HEK293 (cell line): ENCODE results near the gene MEST.
"Not testable (repeated sequence)": the region's sequence is repeated elsewhere in the genome, so short reads cannot be mapped to it uniquely, and the experiment has no call there.

ENCODE experiments used
- CTCF ChIA-PET: fragments of 350-600 bp; formaldehyde crosslinking; extraction: SDS; loops from one replicate; lab custom pipeline; 2021; ENCODE audit warnings: antibody characterized with exemption; lab: Yijun Ruan, JAX
- POLR2A ChIA-PET: fragments of 300-600 bp; formaldehyde crosslinking; extraction: SDS; loops from one replicate; lab custom pipeline; 2020; ENCODE audit warnings: antibody characterized with exemption, inconsistent platforms; lab: Yijun Ruan, JAX
- H3K27ac ChIP-seq: fragments of 200-500 bp; sonication (Bioruptor generic); 2 replicates; pipeline ENCODE4 v1.5.1; 2014; ENCODE audit warnings: low read depth, low read length, control low read depth, inconsistent platforms; ENCODE audit errors: extremely low read depth
- H3K36me3 ChIP-seq, 2 experiments: fragments of 200-500 bp in 1 of 2; sonication (Bioruptor generic) in 1 of 2; 1 replicate in 1 of 2; 2 replicates in 1 of 2; pipeline ENCODE4 v1.5.1; 2014 to 2017; ENCODE audit warnings: inconsistent platforms in 2 of 2, low read length in 2 of 2; ENCODE audit not compliant: control insufficient read depth in 2 of 2, insufficient read depth in 1 of 2
- H3K4me1 ChIP-seq: fragments of 200-500 bp; sonication (Bioruptor generic); 2 replicates; pipeline ENCODE4 v1.5.1; 2014; ENCODE audit warnings: mild to moderate bottlenecking, low read length, inconsistent platforms; ENCODE audit not compliant: control insufficient read depth, insufficient read depth
- H3K4me3 ChIP-seq: 2 replicates; pipeline ENCODE4 v1.5.1; 2011; ENCODE audit warnings: low read depth, mild to moderate bottlenecking, control low read depth, low read length, moderate library complexity
- H3K9me3 ChIP-seq: fragments of 200-500 bp; sonication (Bioruptor generic); 2 replicates; pipeline ENCODE4 v1.5.1; 2014; ENCODE audit warnings: low read depth, low read length, inconsistent platforms; ENCODE audit not compliant: control insufficient read depth, insufficient read depth
- EGR2 ChIP-seq: fragments of 450-650 bp; formaldehyde crosslinking; IDR thresholded peaks from 2 replicates; pipeline ENCODE4 v1.5.1; 2016; ENCODE audit warnings: low read depth, missing biosample characterization, missing genetic modification characterization
- TRIM28 ChIP-seq: IDR thresholded peaks from 2 replicates; pipeline ENCODE4 v1.6.1; 2011; ENCODE audit warnings: low read length, control low read depth, borderline replicate concordance
- YY1 ChIP-seq: fragments of 450-650 bp; formaldehyde crosslinking; IDR thresholded peaks from 2 replicates; pipeline ENCODE4 v1.5.1; 2018; ENCODE audit warnings: missing biosample characterization, missing genetic modification characterization
- ZFP3 ChIP-seq: fragments of 450-650 bp; formaldehyde crosslinking; IDR thresholded peaks from 2 replicates; pipeline ENCODE4 v1.5.1; 2016; ENCODE audit warnings: low read depth, missing biosample characterization, missing genetic modification characterization
- ZNF146 ChIP-seq: fragments of 450-650 bp; formaldehyde crosslinking; IDR thresholded peaks from 2 replicates; pipeline ENCODE4 v1.5.1; 2016; ENCODE audit warnings: missing biosample characterization, missing genetic modification characterization
- ZNF211 ChIP-seq: fragments of 450-650 bp; formaldehyde crosslinking; IDR thresholded peaks from 2 replicates; pipeline ENCODE4 v1.5.1; 2016; ENCODE audit warnings: low read depth, missing biosample characterization, missing genetic modification characterization
- ZNF391 ChIP-seq: fragments of 450-650 bp; formaldehyde crosslinking; IDR thresholded peaks from 2 replicates; pipeline ENCODE4 v1.5.1; 2016; ENCODE audit warnings: low read depth, missing biosample characterization, missing genetic modification characterization, borderline replicate concordance
- ZNF596 ChIP-seq: fragments of 450-650 bp; IDR thresholded peaks from 2 replicates; pipeline ENCODE4 v1.5.0; 2018; ENCODE audit warnings: missing biosample characterization, mild to moderate bottlenecking, missing genetic modification characterization, moderate library complexity
- ZNF624 ChIP-seq: fragments of 450-650 bp; formaldehyde crosslinking; IDR thresholded peaks from 2 replicates; pipeline ENCODE4 v1.5.1; 2017; ENCODE audit warnings: missing biosample characterization, missing genetic modification characterization
- ZNF629 ChIP-seq: fragments of 450-650 bp; formaldehyde crosslinking; IDR thresholded peaks from 2 replicates; pipeline ENCODE4 v1.5.1; 2017; ENCODE audit warnings: missing biosample characterization, missing genetic modification characterization
- ZNF76 ChIP-seq: fragments of 450-650 bp; formaldehyde crosslinking; IDR thresholded peaks from 2 replicates; pipeline ENCODE4; 2016; ENCODE audit warnings: low read depth, missing biosample characterization, missing genetic modification characterization, borderline replicate concordance
- ZSCAN30 ChIP-seq: fragments of 450-650 bp; IDR thresholded peaks from 2 replicates; pipeline ENCODE4 v1.5.1; 2018; ENCODE audit warnings: missing biosample characterization, mild to moderate bottlenecking, missing genetic modification characterization, moderate library complexity
- TF ChIP-seq, protein P1 (sequence below): fragments of 450-650 bp; formaldehyde crosslinking; IDR thresholded peaks from 2 replicates; pipeline ENCODE4 v1.5.1; 2016; ENCODE audit warnings: missing biosample characterization, missing genetic modification characterization
- TF ChIP-seq, protein P2 (sequence below): fragments of 450-650 bp; formaldehyde crosslinking; IDR thresholded peaks from 2 replicates; pipeline ENCODE4 v1.5.1; 2016; ENCODE audit warnings: missing biosample characterization, missing genetic modification characterization, borderline replicate concordance
- TF ChIP-seq, protein P3 (sequence below): fragments of 450-650 bp; formaldehyde crosslinking; conservative IDR thresholded peaks from 2 replicates; pipeline ENCODE4 v1.5.1; 2016; ENCODE audit warnings: low read depth, missing biosample characterization, missing genetic modification characterization
- TF ChIP-seq, protein P4 (sequence below): fragments of 450-650 bp; formaldehyde crosslinking; IDR thresholded peaks from 2 replicates; pipeline ENCODE4 v1.5.0; 2017; ENCODE audit warnings: missing biosample characterization, missing genetic modification characterization, borderline replicate concordance
- TF ChIP-seq, protein P5 (sequence below): fragments of 450-650 bp; formaldehyde crosslinking; IDR thresholded peaks from 2 replicates; pipeline ENCODE4 v1.5.1; 2016; ENCODE audit warnings: missing biosample characterization, missing genetic modification characterization

The MEST gene

DNA sequence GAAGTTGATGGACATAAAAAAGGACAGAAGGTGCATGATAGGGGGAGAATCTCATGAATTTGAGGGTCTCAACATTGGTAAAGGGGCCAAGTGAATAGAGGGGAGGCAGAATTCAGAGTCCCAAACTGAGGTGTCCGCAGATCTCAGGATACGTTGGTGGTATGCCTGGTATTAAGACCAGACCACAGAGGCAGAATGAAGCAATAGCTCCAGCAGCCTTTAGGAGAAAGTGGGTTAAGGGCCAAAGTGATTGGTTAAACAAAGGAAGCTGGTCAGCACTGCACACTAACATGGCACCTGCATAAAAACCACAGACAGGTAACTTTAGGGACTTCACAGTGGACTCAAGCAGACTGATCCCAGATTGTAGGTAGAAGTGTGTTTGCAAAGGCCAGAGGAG is 37.5 kb downstream of the MEST start (continued):
- TF ChIP-seq, protein P1, sequence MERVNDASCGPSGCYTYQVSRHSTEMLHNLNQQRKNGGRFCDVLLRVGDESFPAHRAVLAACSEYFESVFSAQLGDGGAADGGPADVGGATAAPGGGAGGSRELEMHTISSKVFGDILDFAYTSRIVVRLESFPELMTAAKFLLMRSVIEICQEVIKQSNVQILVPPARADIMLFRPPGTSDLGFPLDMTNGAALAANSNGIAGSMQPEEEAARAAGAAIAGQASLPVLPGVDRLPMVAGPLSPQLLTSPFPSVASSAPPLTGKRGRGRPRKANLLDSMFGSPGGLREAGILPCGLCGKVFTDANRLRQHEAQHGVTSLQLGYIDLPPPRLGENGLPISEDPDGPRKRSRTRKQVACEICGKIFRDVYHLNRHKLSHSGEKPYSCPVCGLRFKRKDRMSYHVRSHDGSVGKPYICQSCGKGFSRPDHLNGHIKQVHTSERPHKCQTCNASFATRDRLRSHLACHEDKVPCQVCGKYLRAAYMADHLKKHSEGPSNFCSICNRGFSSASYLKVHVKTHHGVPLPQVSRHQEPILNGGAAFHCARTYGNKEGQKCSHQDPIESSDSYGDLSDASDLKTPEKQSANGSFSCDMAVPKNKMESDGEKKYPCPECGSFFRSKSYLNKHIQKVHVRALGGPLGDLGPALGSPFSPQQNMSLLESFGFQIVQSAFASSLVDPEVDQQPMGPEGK: no peak
- no peak for TF ChIP-seq ZNF629 (tag by site-specific recombination)
- no peak for TF ChIP-seq ZFP3 (tag by site-specific recombination)
- TF ChIP-seq ZNF624 (tag by site-specific recombination): no peak
- TF ChIP-seq, protein P2, sequence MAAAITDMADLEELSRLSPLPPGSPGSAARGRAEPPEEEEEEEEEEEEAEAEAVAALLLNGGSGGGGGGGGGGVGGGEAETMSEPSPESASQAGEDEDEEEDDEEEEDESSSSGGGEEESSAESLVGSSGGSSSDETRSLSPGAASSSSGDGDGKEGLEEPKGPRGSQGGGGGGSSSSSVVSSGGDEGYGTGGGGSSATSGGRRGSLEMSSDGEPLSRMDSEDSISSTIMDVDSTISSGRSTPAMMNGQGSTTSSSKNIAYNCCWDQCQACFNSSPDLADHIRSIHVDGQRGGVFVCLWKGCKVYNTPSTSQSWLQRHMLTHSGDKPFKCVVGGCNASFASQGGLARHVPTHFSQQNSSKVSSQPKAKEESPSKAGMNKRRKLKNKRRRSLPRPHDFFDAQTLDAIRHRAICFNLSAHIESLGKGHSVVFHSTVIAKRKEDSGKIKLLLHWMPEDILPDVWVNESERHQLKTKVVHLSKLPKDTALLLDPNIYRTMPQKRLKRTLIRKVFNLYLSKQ (tag by site-specific recombination): no peak
- TF ChIP-seq ZNF596 (tag by site-specific recombination): no peak
- TF ChIP-seq, protein P3, sequence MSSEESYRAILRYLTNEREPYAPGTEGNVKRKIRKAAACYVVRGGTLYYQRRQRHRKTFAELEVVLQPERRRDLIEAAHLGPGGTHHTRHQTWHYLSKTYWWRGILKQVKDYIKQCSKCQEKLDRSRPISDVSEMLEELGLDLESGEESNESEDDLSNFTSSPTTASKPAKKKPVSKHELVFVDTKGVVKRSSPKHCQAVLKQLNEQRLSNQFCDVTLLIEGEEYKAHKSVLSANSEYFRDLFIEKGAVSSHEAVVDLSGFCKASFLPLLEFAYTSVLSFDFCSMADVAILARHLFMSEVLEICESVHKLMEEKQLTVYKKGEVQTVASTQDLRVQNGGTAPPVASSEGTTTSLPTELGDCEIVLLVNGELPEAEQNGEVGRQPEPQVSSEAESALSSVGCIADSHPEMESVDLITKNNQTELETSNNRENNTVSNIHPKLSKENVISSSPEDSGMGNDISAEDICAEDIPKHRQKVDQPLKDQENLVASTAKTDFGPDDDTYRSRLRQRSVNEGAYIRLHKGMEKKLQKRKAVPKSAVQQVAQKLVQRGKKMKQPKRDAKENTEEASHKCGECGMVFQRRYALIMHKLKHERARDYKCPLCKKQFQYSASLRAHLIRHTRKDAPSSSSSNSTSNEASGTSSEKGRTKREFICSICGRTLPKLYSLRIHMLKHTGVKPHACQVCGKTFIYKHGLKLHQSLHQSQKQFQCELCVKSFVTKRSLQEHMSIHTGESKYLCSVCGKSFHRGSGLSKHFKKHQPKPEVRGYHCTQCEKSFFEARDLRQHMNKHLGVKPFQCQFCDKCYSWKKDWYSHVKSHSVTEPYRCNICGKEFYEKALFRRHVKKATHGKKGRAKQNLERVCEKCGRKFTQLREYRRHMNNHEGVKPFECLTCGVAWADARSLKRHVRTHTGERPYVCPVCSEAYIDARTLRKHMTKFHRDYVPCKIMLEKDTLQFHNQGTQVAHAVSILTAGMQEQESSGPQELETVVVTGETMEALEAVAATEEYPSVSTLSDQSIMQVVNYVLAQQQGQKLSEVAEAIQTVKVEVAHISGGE (tag by site-specific recombination): no peak
- TF ChIP-seq, protein P4, sequence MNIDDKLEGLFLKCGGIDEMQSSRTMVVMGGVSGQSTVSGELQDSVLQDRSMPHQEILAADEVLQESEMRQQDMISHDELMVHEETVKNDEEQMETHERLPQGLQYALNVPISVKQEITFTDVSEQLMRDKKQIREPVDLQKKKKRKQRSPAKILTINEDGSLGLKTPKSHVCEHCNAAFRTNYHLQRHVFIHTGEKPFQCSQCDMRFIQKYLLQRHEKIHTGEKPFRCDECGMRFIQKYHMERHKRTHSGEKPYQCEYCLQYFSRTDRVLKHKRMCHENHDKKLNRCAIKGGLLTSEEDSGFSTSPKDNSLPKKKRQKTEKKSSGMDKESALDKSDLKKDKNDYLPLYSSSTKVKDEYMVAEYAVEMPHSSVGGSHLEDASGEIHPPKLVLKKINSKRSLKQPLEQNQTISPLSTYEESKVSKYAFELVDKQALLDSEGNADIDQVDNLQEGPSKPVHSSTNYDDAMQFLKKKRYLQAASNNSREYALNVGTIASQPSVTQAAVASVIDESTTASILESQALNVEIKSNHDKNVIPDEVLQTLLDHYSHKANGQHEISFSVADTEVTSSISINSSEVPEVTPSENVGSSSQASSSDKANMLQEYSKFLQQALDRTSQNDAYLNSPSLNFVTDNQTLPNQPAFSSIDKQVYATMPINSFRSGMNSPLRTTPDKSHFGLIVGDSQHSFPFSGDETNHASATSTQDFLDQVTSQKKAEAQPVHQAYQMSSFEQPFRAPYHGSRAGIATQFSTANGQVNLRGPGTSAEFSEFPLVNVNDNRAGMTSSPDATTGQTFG (tag by site-specific recombination): no peak
- no peak for TF ChIP-seq ZNF146 (tag by site-specific recombination)
- no peak for TF ChIP-seq EGR2 (tag by site-specific recombination)
- TF ChIP-seq ZNF391 (tag by site-specific recombination): no peak
- TF ChIP-seq, protein P5, sequence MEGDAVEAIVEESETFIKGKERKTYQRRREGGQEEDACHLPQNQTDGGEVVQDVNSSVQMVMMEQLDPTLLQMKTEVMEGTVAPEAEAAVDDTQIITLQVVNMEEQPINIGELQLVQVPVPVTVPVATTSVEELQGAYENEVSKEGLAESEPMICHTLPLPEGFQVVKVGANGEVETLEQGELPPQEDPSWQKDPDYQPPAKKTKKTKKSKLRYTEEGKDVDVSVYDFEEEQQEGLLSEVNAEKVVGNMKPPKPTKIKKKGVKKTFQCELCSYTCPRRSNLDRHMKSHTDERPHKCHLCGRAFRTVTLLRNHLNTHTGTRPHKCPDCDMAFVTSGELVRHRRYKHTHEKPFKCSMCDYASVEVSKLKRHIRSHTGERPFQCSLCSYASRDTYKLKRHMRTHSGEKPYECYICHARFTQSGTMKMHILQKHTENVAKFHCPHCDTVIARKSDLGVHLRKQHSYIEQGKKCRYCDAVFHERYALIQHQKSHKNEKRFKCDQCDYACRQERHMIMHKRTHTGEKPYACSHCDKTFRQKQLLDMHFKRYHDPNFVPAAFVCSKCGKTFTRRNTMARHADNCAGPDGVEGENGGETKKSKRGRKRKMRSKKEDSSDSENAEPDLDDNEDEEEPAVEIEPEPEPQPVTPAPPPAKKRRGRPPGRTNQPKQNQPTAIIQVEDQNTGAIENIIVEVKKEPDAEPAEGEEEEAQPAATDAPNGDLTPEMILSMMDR: no peak
- TF ChIP-seq ZNF76 (tag by site-specific recombination): no peak
- no peak for TF ChIP-seq ZNF211 (tag by site-specific recombination)
- TF ChIP-seq ZSCAN30 (tag by site-specific recombination): no peak
- TF ChIP-seq YY1 (tag by site-specific recombination): no peak
- no peak for TF ChIP-seq TRIM28

DNA sequence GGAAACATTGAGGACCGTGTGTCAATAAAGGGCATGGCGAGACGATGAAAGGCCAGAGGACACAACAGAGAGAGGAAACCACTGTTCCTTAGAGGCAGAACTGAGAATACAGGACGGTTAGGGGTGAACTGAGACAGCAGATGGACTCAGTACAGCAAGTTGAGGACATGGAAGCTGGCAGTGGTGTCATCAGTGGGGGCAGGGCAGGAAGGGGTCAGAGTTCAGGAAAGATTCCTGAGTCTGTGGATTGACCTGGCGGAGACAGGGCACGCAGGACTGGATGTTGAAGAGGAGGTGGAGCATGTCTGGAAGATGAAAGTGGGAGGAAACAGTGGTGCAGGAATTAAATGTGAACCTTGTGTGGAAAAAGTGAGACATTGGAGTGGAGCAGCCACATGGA is 46.0 kb downstream of the MEST start:
- H3K4me3 ChIP-seq, H3K36me3 ChIP-seq, POLR2A ChIA-PET, H3K4me1 ChIP-seq, H3K9me3 ChIP-seq, CTCF ChIA-PET, H3K27ac ChIP-seq: not testable (repeated sequence)

DNA sequence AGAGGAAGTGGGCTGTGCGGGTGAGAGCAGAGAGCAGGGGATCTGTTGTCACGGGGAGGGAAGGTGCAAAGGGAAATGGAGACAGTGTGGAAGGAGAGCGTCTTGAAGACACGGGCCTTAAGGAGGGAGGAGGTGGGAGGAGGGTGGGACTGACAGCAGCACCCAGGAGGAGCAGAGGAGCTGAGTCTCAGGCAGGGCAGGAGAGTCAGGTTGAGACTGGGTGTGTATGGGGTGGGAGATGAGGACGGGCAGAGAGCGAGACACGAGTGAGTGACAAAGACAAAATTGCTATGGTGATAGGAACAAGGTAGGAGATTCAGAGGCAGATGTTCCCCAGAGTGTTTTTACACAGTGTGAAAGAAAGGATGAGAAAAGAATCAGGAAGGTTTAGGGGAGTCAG is 49.4 kb downstream of the MEST start:
- POLR2A ChIA-PET, H3K4me1 ChIP-seq, H3K27ac ChIP-seq, H3K9me3 ChIP-seq, H3K4me3 ChIP-seq, CTCF ChIA-PET: not testable (repeated sequence)
- H3K36me3 ChIP-seq: peaks cover 0 to 14% of the 10 kb centered on the region in 2 experiments; a peak in 2 of 3 replicates

DNA sequence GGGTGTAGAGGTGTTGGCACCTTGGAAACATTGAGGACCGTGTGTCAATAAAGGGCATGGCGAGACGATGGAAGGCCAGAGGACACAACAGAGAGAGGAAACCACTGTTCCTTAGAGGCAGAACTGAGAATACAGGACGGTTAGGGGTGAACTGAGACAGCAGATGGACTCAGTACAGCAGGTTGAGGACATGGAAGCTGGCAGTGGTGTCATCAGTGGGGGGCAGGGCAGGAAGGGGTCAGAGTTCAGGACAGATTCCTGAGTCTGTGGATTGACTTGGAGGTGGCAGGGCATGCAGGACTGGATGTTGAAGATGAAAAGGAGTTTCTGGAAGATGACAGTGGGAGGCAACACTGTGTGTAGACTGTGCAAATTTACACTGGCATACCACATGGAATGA is 50.4 kb downstream of the MEST start:
- H3K4me3 ChIP-seq, CTCF ChIA-PET, H3K9me3 ChIP-seq, H3K4me1 ChIP-seq, POLR2A ChIA-PET, H3K27ac ChIP-seq: not testable (repeated sequence)
- peaks cover 0 to 14% of the 10 kb centered on the region in 2 experiments; a peak in 2 of 3 replicates for H3K36me3 ChIP-seq
